Activated T-helper 1 cell treated with anti-CD3 and anti-CD28 coated beads, Interleukin-2, amount 50 U/mL, for 16 hours (primary cell): ENCODE data around the gene ZNF302.
"Not testable (repeated sequence)": the region's sequence is repeated elsewhere in the genome, so short reads cannot be mapped to it uniquely, and the experiment has no call there.

Experiments
- DNase-seq, 2 donors: peaks; one replicate each; pipeline ENCODE4 v3.0.0-alpha.2; 2020; ENCODE audit warnings: low read depth in 1 of 2, low spot score in 1 of 2

Gene ZNF302

DNA sequence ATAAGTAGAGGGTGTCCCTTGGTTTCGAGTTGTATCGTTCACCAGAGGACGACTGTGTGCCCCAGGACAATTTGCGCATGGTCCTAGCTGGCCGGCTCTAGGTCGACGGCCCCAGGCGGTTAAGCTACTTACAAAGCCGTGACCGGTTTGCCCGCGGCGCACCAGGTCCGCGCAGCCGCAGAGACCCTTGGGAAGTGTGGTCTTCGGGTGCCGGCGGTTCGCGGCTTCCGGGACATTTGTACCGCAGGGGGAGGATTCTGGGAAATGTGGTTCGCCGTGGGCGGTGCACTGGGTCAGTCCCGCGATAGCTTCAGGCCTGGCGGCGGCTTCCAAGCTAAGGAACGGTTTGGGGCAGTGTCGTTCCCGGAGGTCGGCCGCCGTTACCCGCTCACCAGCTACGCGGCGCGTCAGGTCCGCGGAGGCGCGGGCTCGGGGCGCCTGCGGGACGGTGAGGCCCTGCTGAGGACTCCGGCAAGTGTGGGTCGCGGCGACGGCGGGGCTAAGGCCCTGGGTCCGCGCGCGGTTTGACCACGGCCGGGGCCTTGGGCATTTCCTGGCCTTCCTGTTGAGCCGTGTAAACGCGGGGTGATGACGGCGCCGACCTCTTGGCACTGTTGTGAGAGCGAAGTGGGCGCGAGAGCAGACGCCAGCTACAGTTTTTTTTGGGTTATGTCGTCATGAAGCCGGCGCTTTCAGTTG lies at the start of gene ZNF302:
Gene ZNF302, plus strand, starts transcription at position 293 of the 699 bp plus-strand sequence. CDS start 1,127 bp downstream, outside the sequence.
- peak; percentile 83 to 91 for DNase-seq

- DNase-seq = no peak
Observed at GRCh38 chr19:34633802-34634201, 43.7 kb upstream of the ZNF302 start.

GRCh38 chr19:34639491-34640085 lies 37.9 kb upstream of the ZNF302 start:
- DNase-seq = peak in 1 of 2 donors; percentile 33

DNA sequence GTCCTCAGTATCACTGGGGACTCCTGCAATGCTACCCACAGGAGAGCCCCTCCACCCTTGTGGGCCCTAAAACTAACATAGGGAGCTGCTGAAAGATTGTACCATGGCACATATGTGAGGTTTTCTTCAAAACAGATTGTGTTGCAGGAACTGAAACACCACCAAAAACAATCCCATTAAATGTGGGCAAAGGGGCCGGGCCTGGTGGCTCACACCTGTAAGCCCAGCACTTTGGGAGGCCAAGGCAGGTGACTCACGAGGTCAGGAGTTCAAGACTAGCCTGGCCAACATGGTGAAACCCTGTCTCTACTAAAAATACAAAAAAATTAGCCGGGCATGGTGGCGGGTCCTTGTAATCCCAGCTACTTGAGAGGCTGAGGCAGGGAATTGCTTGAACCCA lies 35.2 kb upstream of the ZNF302 start:
- DNase-seq = no peak

DNA sequence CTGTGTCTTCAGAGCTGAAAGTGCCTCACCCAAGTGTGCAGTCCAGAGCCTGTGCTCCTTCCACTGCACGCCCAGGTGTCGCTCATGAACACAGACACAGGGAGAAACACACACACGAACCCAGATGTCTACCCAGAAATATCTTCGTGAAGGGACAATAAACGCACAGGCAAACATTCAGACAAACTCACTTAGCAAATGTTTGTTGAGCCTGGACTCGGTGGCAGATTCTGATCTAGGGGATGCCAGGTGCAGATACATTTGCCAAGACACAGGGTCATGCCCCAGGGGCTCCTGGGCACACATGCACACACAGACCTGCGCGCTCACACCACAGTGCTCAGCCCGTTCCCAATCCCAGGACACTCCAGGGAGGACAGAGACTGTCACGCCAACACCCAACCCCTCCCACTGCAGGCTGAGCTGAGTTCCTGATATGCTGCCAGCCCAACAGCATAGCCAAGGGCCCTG lies 32.5 kb upstream of the ZNF302 start:
- DNase-seq = no peak

GRCh38 chr19:34645551-34645950 lies 31.9 kb upstream of the ZNF302 start:
- no peak for DNase-seq

GRCh38 chr19:34649886-34650543 lies 27.5 kb upstream of the ZNF302 start:
- DNase-seq = no peak

DNA sequence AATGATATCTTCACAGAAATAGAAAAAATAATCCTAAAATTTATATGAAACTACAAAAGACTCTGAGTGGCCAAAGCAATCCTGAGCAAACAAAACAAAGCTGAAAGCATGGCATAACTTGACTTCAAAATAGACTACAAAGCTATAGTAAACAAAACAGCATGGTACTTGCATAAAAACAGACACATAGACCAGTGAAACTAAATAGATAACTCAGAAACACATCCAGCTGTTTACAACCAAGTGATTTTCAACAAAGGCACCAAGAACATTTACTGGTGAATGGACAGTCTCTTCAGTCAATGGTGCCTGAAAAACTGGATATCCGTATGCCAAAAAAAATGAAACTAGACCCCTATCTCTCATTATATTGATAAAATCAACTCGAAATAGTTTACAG lies 25.7 kb upstream of the ZNF302 start:
- no peak for DNase-seq

GRCh38 chr19:34654796-34655195 lies 22.7 kb upstream of the ZNF302 start:
- DNase-seq = no peak

- no peak for DNase-seq
Observed at GRCh38 chr19:34655651-34656050, 21.8 kb upstream of the ZNF302 start.

DNA sequence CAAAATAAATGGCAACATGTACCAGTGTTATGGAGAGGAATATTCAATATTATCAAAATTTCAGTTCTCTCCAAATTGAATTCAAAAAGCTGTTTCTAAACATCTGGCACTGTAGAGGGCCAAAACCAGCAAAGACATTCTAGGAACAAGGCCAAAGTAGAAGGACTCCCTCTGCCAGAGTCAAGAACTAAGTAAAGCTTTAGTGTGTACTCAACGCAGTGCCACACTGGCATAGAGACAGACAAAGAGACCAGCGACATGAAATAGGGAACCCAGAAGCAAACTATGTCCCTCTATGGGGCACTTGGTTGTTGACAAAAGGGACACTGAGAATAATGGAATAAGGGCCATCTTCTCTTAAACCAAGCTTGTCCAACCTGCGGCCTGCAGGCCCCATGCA lies 16.1 kb upstream of the ZNF302 start:
- no peak for DNase-seq

DNA sequence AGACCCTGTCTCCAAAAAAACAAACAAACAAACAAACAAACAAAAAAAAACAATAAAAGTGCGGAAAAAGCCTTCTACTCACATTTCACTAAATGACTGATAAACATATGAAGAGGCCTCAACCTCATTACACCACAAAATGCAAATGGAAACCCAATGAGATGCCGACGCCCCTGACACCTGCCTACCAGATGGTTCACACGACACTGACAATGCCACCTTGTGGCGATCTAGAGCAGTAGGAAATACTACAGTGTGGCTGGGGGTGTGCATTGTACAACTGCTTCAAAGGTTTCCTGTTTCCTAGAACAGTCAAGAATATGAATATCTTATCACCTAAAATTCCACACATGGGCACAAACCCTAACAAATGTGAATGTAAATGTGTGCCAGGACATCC lies 14.6 kb upstream of the ZNF302 start:
- peak in 1 of 2 donors; percentile 13 for DNase-seq

DNA sequence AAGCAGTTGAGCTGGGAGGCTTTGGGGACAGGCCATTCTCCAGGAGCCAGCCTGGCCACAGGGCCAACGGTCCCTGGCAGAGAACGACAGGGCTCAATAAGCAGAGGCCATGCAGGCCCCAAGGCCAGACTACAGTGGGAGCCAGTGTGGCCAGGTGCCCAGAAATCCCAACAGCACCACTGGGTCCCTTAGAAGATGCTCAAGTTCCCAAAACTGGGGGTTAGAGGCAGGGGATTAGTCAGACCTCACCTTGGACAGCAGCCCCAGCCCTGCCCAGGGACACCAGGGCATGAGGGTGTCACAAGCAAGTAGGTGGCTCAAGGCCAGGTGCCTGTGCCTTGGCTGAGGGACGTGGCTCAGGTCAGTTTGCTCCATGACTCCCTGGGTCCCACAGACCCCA lies 13.3 kb upstream of the ZNF302 start:
- DNase-seq = no peak

GRCh38 chr19:34664870-34665269 lies 12.6 kb upstream of the ZNF302 start:
- no peak for DNase-seq

DNA sequence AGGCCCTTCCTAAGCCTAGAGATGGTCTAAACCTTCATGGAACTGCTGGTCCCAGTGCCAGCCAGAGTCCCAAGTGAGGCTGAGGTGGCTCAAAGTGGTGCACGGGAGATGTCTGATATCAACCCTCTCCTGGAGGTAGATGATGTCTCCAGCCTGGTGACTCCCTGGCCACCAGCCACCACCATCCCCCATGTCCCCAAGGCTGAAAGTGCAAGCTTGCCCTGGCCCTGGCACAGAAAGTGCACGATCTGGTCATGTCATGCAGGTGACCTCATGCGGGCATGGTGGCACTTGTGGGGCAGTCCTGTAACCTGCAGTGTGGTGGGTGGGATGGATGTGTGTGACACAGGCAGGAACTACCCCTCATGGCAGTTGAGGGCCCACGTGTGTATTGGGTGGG lies 12.2 kb upstream of the ZNF302 start:
- not testable (repeated sequence) for DNase-seq

GRCh38 chr19:34666200-34666957 lies 11.1 kb upstream of the ZNF302 start:
- no peak for DNase-seq

GRCh38 chr19:34666958-34667265 lies 10.6 kb upstream of the ZNF302 start:
- no peak for DNase-seq

DNA sequence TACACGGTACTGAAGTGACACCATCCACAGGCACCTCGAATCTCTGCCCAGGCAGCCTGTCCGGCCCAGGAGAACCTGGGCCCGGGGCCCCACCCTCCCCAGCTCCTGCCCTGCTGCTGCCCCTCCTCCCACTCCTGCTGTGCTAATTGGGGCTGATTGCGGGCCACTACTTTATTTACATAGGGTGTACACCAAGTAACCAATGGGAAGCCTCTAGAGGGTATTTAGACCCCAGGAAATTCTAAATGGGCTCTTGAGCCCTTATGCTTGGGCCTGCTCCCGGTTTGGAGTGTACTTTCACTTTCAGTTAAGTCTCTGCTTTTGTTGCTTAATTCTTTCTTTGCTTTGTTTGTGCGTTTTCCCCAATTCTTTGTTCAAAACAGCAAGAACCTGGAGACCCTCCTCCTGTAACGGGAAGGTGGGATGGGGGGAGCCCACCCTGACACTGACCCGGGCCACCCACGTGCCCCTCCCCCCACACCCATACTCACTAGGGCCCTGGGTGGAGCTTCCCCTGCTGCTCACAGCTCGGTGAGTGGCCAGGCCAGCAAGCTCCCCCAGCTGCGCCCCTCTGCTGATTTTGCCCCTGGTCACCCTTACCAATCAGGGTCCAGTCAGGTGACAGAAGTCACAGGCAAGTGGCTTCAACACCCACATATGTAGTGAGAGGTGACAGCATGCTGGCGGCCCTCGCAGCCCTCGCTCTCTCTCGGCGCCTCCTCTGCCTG lies 10.0 kb upstream of the ZNF302 start:
- DNase-seq = no peak

- not testable (repeated sequence) for DNase-seq
Observed at GRCh38 chr19:34668077-34668689, 9.3 kb upstream of the ZNF302 start.

- not testable (repeated sequence) for DNase-seq
Observed at GRCh38 chr19:34668690-34669089, 8.8 kb upstream of the ZNF302 start.

DNA sequence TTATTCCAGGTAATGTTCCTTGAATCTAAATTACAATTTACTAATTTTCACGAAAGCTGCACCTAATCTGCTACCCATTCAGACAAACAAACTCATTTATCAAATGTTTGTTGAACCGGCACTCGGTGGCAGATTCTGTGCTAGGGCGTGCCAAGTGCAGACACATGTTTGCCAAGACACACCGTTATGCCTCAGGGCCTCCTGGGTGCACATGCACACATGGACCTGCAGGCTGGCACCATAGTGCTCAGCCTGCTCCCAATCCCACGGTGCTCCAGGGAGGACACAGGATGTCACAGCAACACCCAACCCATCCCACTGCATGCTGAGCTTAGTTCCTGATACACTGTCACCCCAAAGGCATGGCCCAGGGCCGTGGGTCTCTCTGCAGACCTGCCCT lies 8.2 kb upstream of the ZNF302 start:
- no peak for DNase-seq
